HUES64 (cell line): ENCODE results near the gene MAPRE2.
"Not testable (repeated sequence)": the region's sequence is repeated elsewhere in the genome, so short reads cannot be mapped to it uniquely, and the experiment has no call there.

Experiments
- H3K27ac ChIP-seq: 2 replicates; pipeline ENCODE4 v1.7.0; 2013; ENCODE audit warnings: low read depth, low read length, inconsistent platforms
- H3K27me3 ChIP-seq: 2 replicates; pipeline ENCODE4 v1.6.1; 2013; ENCODE audit warnings: mild to moderate bottlenecking, low read length; ENCODE audit not compliant: insufficient read depth
- H3K36me3 ChIP-seq: 2 replicates; pipeline ENCODE4 v1.6.1; 2013; ENCODE audit warnings: mild to moderate bottlenecking, low read length; ENCODE audit not compliant: insufficient read depth
- H3K4me1 ChIP-seq: 2 replicates; pipeline ENCODE4 v1.6.1; 2013; ENCODE audit warnings: mild to moderate bottlenecking, low read length, moderate library complexity; ENCODE audit not compliant: insufficient read depth
- H3K4me3 ChIP-seq: 2 replicates; pipeline ENCODE4 v1.5.1; 2013; ENCODE audit warnings: mild to moderate bottlenecking, low read length, moderate library complexity
- H3K9ac ChIP-seq: 2 replicates; pipeline ENCODE4 v1.6.1; 2013; ENCODE audit warnings: mild to moderate bottlenecking, low read depth, low read length
- H3K9me3 ChIP-seq: 2 replicates; pipeline ENCODE4 v1.6.1; 2013; ENCODE audit warnings: low read depth, low read length; ENCODE audit not compliant: insufficient read depth
- WGBS: fragments of 150-250, 120-280 bp; methylation state at CpG from one replicate; pipeline ENCODE4 v1.1.7; 2013; ENCODE audit warnings: missing lambda C conversion rate; 5-methylcytosine and 5-hydroxymethylcytosine counted together

MAPRE2 gene

DNA sequence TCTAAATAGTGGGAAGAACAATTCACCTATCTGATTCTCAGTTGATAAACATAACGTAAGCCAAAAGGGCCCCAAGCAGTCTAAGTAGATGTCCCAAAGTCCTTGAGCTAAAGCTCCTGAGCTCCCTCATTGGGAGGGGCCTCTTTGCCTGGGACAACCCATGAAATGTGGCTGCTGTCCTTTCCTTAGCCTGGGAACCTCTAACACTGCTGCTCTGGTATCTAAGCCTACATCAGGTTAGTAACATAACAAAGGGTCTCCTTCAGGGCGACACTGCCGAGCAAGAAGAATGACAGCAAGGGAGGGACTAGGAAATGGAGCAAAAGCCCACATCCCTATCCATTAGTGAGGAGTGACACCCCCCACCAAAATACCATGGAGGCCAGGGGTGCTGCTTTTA, 98.3 kb downstream of the MAPRE2 start:
- no peaks in the 10 kb centered on the region for H3K9me3 ChIP-seq

DNA sequence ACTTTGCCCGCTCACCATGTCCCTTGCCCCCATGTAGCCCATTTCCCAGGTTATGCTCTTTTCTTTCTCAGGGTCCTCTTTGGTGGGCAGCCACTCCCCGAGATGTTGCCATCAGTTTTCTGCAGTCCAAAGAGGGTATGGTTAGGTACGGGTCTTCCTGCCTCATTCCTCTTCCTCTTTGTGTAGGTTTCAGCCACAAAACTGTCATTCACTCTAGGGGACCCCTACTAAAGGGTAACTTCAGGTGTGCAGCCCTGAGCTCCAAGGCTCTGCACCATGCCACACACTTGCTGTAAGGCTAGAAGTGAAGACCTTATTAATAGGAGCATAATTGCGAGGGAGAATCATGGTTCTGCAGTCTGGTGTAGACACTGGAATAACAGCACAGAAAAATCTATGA, 99.9 kb downstream of the MAPRE2 start:
- H3K27ac ChIP-seq, result no peak overlapping the region
- H3K4me1 ChIP-seq, result 0 out of 2 replicates have a peak, but pooled peaks cover 11% of the 10 kb centered on the region
- H3K9ac ChIP-seq, result no peak overlapping the region
- WGBS, result 94% methylated on average over 4 of the region's 4 CpGs
- H3K9me3 ChIP-seq, result no peaks in the 10 kb centered on the region
- no peaks in the 10 kb centered on the region for H3K36me3 ChIP-seq
- H3K4me3 ChIP-seq, result no peak overlapping the region
- H3K27me3 ChIP-seq, result no peaks in the 10 kb centered on the region

More for the DNA sequence above, 98.3 kb downstream of the MAPRE2 start:
- H3K4me1 ChIP-seq, result peaks cover 17% of the 10 kb centered on the region; the same call in 1 of the 2 replicates
- WGBS, result 61% methylated on average over 3 of the region's 3 CpGs
- no peak overlapping the region for H3K9ac ChIP-seq
- no peak overlapping the region for H3K4me3 ChIP-seq
- H3K36me3 ChIP-seq, result no peaks in the 10 kb centered on the region
- no peaks in the 10 kb centered on the region for H3K27me3 ChIP-seq
- H3K27ac ChIP-seq, result no peak overlapping the region

DNA sequence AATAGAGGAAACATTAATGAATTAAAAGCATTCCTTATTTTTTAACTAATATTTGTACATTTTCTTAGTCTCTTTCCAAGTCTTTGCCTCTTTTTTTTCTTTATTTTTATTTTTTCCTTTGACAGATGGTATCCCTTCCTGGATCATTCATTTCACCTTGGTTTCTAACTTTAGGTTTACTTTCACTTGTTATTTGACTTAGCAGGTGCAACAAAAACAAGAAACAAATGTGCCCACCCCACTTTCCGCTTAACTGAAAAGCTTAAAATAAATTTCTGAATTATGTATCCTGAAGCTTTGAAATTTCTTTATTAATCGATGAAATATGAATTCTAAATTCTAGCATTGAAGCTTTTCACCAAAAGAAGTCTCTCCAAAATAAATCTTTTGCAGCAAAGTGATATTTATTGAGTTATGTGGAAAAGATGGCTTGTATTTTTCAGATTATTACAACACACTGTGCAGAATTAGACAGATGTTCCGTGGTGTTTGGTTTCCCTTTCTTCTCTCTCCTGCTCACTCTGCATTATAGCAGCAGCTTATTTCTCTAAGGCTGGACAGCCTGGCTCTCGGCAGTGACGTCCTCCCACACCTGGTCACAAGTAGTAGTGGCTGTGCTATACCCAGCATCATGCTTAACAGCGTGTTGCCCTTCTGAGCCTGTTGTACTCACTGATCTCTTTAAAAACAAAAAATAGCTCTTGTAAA, 100.5 kb downstream of the MAPRE2 start:
- H3K36me3 ChIP-seq, result no peaks in the 10 kb centered on the region
- 94% methylated on average over 4 of the region's 6 CpGs for WGBS
- H3K27ac ChIP-seq, result no peak overlapping the region
- no peak overlapping the region for H3K9ac ChIP-seq
- H3K9me3 ChIP-seq, result no peaks in the 10 kb centered on the region
- no peak overlapping the region for H3K4me3 ChIP-seq
- no peaks in the 10 kb centered on the region for H3K27me3 ChIP-seq
- H3K4me1 ChIP-seq, result 0 out of 2 replicates have a peak, but pooled peaks cover 11% of the 10 kb centered on the region

DNA sequence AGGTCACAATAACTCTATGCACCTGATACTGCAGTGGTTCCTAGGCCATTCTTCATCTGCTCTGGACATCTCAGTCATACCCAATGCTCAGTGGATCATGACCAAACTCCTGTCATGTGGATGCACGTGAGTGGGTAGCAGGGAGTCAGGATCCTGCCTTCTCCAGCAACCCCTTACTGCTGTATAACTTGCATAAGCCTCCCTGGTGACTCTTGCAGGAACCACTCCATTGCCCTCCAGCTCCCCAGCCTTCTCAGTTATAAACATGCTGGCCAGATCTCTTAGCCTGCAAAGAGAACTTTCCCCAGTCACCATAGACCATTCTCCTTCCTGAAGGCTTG, 101.0 kb downstream of the MAPRE2 start:
- Histone ChIP-seq H3K36me3 (no peaks in the 10 kb centered on the region), H3K4me1 (0 out of 2 replicates have a peak, but pooled peaks cover 11% of the 10 kb centered on the region), H3K9me3 (no peaks in the 10 kb centered on the region), H3K27me3 (no peaks in the 10 kb centered on the region), H3K9ac (no peak overlapping the region), H3K4me3 (no peak overlapping the region), H3K27ac (no peak overlapping the region)
- 81% methylated on average over 1 of the region's 1 CpG for WGBS

DNA sequence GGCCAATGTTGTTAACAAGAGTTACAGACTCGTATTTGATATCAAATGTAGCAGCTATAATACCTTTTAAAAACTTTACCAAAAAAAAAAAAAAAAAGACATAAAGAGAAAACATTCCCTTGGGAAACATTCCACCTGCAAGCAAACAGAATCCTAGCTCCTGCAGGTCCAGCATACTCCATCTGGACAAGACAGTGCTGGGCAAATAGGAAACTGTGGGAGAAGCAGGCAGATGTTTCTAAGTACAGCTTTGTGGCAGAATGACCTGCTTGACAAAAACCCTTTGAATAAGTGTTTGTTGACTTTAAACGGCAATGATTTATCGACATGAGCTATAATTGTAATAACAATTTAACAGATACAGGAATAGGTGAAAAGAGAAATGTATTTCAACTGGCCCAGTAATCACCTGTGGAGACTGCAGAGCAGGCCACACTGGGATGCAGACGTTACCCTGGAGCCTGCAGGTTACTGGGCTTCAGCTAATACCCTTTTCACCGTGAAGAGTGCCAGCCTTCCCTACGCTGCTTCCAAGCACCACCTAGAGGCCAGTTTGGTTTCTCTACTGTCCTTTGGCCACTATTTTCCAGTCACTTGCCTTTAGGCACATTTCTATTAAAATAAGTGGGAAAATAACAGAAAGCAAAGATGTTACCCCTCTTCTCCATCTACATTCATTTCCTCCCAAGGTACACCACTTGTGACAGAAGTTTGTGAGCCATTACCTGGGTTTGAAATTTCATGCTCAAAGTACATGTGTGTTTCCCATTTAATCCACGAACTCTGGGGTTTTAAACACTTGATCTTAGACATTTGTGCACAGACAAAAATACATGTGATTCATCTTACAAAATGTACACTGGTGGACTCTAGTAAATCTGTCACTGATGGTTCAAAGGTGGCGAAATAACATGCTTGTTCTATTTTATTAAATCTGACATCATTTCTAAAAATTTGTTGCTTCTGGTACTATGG, 102.7 kb downstream of the MAPRE2 start:
- Histone ChIP-seq H3K36me3 (no peaks in the 10 kb centered on the region), H3K4me3 (no peak overlapping the region), H3K9ac (no peak overlapping the region), H3K27ac (no peak overlapping the region), H3K9me3 (no peaks in the 10 kb centered on the region), H3K4me1 (0 out of 2 replicates have a peak, but pooled peaks cover 11% of the 10 kb centered on the region), H3K27me3 (no peaks in the 10 kb centered on the region)
- 57% methylated on average over 7 of the region's 8 CpGs for WGBS

DNA sequence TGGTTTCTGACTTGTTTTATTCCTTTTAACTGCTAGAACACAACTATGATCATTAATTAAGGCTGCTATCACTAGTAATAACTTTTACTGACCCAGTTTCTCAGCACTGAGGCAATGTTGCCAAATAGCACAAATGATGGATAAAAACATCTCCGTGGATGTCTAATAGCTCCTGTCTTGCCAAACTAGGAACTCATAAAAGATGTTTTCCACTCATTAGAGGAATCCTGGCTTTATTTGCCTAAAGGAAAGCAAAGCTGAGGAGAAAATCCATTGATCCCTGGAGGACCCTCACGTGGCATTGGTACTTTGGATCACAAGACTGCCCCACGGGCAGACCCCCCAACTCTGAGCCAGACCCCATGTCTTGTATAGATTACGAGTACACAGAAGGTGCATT, 103.5 kb downstream of the MAPRE2 start:
- Histone ChIP-seq H3K9ac (no peak overlapping the region), H3K4me3 (no peak overlapping the region), H3K27ac (no peak overlapping the region), H3K9me3 (no peaks in the 10 kb centered on the region), H3K36me3 (no peaks in the 10 kb centered on the region), H3K4me1 (0 out of 2 replicates have a peak, but pooled peaks cover 5% of the 10 kb centered on the region), H3K27me3 (no peaks in the 10 kb centered on the region)
- WGBS, result 90% methylated on average over 4 of the region's 4 CpGs

DNA sequence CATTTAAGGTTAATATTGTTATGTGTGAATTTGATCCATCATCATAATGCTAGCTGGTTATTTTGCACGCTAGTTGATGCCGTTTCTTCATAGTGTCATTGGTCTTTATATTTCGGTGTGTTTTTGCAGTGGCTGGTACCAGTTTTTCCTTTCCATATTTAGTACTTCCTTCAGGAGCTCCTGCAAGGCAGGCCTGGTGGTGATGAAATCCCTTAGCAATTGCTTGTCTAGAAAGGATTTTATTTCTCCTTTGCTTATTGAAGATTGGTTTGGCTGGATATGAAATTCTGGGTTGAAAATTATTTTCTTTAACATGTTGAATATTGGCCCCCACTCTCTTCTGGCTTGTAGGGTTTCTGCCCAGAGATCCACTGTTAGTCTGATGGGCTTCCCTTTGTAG, 109.0 kb downstream of the MAPRE2 start:
- not testable (repeated sequence) for H3K4me3 ChIP-seq, H3K9me3 ChIP-seq, H3K4me1 ChIP-seq, H3K27me3 ChIP-seq, H3K36me3 ChIP-seq, H3K27ac ChIP-seq, H3K9ac ChIP-seq
- 100% methylated on average over 3 of the region's 3 CpGs for WGBS

DNA sequence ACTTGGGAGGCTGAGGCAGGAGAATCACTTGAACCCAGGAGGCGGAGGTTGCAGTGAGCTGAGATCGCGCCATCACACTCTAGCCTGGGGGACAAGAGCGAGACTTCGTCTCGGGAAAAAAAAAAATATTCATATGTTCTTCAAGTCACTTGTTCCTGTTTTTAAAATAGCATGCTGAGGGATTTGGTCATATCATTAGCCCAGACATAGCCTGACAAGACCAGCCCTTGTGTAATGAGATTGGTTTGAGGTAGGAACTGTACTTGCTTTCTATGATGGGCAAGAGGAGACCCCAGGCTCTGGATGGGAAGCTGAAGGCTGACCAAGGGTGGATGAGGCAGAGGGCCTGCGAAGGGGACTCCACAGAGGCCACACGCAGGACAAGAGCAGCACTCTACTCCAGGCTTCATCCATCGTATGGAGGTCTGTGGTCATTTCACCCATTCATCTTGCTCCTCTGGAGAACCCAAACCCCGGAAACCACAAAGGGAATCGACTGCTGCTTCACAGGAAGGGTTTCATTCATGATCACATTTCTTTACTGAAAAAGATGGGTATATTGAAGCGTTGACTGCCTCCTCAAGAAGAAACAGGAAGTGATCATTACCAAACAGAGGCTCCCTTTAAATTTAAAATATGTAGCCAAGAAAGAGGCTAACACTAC, 112.5 kb downstream of the MAPRE2 start:
- 98% methylated on average over 12 of the region's 12 CpGs for WGBS
- H3K27ac ChIP-seq, result no peak overlapping the region
- no peaks in the 10 kb centered on the region for H3K27me3 ChIP-seq
- H3K36me3 ChIP-seq, result no peaks in the 10 kb centered on the region
- no peaks in the 10 kb centered on the region for H3K9me3 ChIP-seq
- H3K4me1 ChIP-seq, result peaks cover 13% of the 10 kb centered on the region; the same call in 1 of the 2 replicates
- no peak overlapping the region for H3K9ac ChIP-seq
- H3K4me3 ChIP-seq, result no peak overlapping the region

DNA sequence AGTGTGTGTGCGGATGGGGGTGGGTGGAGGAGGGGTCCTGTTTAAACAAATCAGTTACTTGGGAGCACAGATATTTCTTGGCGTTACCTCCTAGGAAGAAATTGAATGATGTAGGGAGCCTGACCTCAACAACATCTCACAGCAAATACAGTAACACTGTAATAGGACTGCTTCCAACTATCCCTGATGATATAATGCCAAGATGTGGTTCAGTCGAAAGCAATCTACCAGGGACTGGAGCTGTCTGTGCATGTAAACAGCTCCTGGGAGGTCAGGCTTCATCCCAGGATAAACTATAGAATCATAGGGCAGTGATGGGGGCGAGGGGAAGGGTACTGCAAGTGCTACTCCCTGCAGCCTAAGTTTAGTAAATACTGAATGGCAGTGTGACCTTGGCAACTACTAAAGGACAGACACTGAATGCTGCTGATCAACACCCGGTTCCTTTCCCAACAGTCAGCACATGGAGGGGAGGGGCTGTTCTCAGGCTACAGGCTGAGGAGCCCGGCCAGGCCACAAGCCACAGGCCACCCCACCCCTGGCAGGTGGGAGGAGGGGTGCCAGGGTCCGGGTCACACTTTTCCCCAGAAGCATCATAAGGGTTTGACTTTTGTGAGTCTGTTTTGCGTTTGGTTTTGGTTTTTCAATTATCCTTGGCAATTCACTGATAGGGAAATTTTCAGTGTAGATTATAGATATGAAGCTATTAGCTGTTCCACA, 114.3 kb downstream of the MAPRE2 start:
- H3K27ac ChIP-seq, result no peak overlapping the region
- H3K36me3 ChIP-seq, result no peaks in the 10 kb centered on the region
- H3K9ac ChIP-seq, result no peak overlapping the region
- H3K4me3 ChIP-seq, result no peak overlapping the region
- no peaks in the 10 kb centered on the region for H3K9me3 ChIP-seq
- WGBS, result 70% methylated on average over 7 of the region's 8 CpGs
- H3K27me3 ChIP-seq, result no peaks in the 10 kb centered on the region
- peaks cover 13% of the 10 kb centered on the region; the same call in 1 of the 2 replicates for H3K4me1 ChIP-seq

DNA sequence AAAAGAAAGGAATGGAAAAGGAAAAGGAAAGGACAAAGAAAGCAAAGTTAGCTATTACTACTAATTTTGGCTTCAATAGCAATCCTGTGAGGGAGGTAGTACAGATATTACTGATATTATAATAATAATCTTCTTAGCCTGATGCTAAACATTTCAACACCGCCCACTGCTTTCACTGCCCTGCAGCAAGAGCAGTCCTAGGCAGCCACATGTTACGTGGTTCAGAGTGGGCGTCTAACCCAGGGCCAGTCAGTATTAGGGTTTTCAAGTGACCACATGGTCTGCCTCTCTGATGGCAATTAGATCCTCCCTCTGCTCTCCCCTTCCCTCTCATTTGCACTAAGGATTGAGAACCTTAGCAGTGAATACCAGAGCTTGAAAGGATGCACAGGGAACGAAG, 116.0 kb downstream of the MAPRE2 start:
- Histone ChIP-seq H3K4me3 (no peak overlapping the region), H3K4me1 (peaks cover 13% of the 10 kb centered on the region; the same call in 1 of the 2 replicates)

More for the DNA sequence above, 116.0 kb downstream of the MAPRE2 start:
- WGBS, result 90% methylated on average over 4 of the region's 4 CpGs
- H3K27ac ChIP-seq, result no peak overlapping the region
- H3K9ac ChIP-seq, result no peak overlapping the region
- H3K36me3 ChIP-seq, result no peaks in the 10 kb centered on the region
- no peaks in the 10 kb centered on the region for H3K9me3 ChIP-seq
- no peaks in the 10 kb centered on the region for H3K27me3 ChIP-seq
